Myocyte (in vitro differentiated cells): ENCODE data around the gene ZSWIM8. TPM values are rescaled to one million over a fixed set of nuclear protein-coding genes. Genes with fewer than 3 reads are reported as not detected.

Experiments used
- DNase-seq: peaks from one replicate; pipeline ENCODE4 v3.0.0-alpha.2; 2012; ENCODE audit warnings: low read depth
- total RNA-seq: library from RNA; depleted of rRNA; stranded (reverse); fragments of >200 nt; gene quantifications from 2 replicates; pipeline ENCODE4 v1.2.3, GENCODE V29; 2014

Gene ZSWIM8
- total RNA-seq, 1 donor from 2014 or later = 79.9 TPM

DNA sequence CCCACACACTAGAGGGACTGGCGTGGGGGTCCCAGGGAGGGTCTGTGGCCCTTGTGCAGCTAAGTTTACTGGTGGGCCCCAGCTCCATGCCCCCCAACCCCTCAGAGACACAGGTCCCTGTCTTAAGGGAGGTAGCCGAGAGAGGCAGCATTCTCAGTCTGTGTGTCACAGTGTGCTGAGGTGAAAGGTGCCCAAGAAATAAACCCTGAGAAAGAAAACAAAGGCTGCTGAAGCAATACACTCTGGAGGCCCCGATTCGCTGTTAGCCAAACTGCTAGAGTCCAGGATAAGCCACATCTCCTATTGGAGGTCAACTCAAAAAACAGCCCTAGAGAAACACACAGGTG, 54.6 kb downstream of the ZSWIM8 start:
- no peak for DNase-seq

- DNase-seq = no peak
Observed at GRCh38 chr10:73840403-73841060, 55.1 kb downstream of the ZSWIM8 start.

GRCh38 chr10:73841061-73841421, 55.6 kb downstream of the ZSWIM8 start:
- DNase-seq = no peak

- no peak for DNase-seq
Observed at GRCh38 chr10:73841526-73842285, 56.3 kb downstream of the ZSWIM8 start.

DNA sequence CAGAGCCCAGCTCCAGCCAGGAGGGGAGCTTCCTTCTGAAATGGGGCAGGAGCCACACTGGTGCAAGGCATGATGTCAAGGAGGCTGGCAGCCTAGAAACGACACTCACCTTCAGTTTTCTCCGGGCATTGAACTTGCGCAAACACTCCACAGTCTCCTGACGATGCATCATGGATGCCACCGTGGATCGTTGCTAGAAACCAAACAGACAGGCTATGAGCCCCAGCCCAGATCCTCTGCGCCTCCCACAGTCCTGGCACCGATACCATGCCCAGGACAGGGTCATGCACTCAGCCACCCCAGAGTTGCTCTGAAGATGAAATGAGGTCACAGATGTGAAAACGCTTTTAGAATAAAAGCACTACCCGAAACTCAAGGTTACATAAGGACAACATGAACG, 56.9 kb downstream of the ZSWIM8 start:
- no peak for DNase-seq

DNA sequence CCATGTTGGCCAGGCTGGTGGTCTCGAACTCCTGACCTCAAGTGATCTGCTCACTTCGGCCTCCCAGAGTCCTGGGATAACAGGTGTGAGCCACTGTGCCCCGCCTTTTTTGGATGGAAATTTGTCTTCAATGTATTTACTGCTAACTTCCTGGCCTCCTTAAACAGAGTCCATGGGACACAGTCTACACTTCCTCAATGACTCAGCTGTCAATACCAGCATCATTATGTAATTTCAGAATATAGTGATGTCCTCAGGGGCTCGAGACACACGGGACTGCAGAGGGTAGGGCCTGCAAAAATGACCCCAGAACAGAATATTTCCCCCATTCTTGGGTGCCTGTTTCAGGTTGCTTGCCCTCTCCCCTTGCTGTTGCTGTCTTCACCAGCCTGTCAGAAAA, 57.9 kb downstream of the ZSWIM8 start:
- DNase-seq = peak; percentile 45

DNA sequence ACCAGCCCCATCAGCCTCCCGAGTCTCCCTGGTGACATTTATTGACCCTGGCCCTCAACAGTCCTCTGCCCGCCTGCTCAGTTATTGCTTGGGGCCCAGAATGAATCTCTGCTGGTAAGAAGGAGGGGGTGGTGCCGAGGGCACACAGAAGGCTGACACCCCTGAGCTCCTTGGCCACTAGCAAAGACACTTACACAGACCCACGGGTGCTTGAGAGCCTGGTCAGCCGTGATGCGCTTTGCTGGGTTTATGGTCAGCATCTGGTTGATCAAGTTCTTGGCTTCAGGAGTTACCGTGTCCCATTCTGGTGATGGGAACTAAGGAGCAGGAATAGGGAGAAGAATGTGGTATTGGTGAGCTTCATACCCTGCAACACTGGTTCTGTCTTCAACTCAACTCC, 61.6 kb downstream of the ZSWIM8 start:
- DNase-seq = no peak

GRCh38 chr10:73848821-73849489, 63.5 kb downstream of the ZSWIM8 start:
- DNase-seq = peak; percentile 82

- no peak for DNase-seq
Observed at GRCh38 chr10:73850211-73850610, 64.8 kb downstream of the ZSWIM8 start.

DNA sequence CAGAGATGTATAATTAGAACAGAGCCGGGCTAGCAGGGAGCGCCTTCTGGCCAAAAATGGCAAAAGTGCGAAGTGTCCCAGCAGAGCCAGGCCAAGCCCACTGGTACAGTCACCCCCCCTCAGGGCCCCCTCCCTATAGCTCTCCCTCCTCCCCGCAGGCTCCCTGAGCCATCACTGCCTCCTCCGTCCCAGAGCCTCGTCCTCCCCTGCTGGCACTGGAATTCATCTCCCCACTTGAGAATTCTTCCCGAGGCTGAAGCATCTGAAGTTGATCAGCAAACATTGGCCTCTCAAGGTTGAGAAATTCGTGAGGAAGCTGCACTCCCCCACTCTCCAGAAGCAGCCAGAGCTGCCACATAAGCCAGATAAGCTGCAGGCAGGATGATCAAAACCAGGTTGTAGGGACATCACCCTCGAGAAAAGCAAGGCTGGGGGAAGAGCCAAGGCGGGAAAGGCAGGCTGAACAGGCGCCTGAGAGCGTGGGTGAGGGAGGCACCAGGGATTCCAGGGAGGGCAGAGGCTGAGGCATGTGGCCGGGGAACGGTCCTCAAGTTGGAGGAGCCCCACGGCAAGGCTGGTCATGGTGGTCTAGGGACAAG, 65.6 kb downstream of the ZSWIM8 start:
- DNase-seq = no peak

Other genes with a start within 250 kb of the ZSWIM8 start
- gene USP54, start 194.3 kb upstream of the ZSWIM8 start, total RNA-seq = 79.9 and 88.8 TPM in 2 replicates
- gene MYOZ1, start 144.1 kb upstream of the ZSWIM8 start, total RNA-seq = 4.7 and 5.5 TPM in 2 replicates
- gene SYNPO2L, start 129.6 kb upstream of the ZSWIM8 start, total RNA-seq = 22.8 and 41.4 TPM in 2 replicates
- 3.3 and 6.6 TPM in 2 replicates for gene AGAP5, start 87.5 kb upstream of the ZSWIM8 start, total RNA-seq
- 87.4 and 88.4 TPM in 2 replicates for gene SEC24C, start 41.2 kb upstream of the ZSWIM8 start, total RNA-seq
- gene CHCHD1, start 3.6 kb upstream of the ZSWIM8 start, total RNA-seq = 35.6 and 45.3 TPM in 2 replicates
- gene NDST2, start 26.0 kb downstream of the ZSWIM8 start, total RNA-seq = 11.5 and 15.2 TPM in 2 replicates
- gene CAMK2G, start 88.9 kb downstream of the ZSWIM8 start, total RNA-seq = 32.4 and 32.8 TPM in 2 replicates
- 154 and 166 TPM in 2 replicates for gene PLAU, start 125.5 kb downstream of the ZSWIM8 start, total RNA-seq
- 211 and 240 TPM in 2 replicates for gene VCL, start 212.5 kb downstream of the ZSWIM8 start, total RNA-seq